Omental fat pad (tissue), 4 donors: ENCODE measurements around the gene RPGRIP1L. TPM values are rescaled to one million over a fixed set of nuclear protein-coding genes. Genes with fewer than 3 reads are reported as not detected.
"Not testable (repeated sequence)": the region's sequence is repeated elsewhere in the genome, so short reads cannot be mapped to it uniquely, and the experiment has no call there.

Source experiments
- ATAC-seq: fragments of 150-250 bp; one replicate; pipeline ENCODE4 v1.9.1; 2016; ENCODE audit warnings: mild to moderate bottlenecking, moderate library complexity; ENCODE audit not compliant: low FRiP score
- DNase-seq: peaks from one replicate; pipeline ENCODE4 v3.0.0-alpha.2; 2019; ENCODE audit warnings: low spot score
- total RNA-seq, 4 donors: library from RNA; depleted of rRNA; stranded (reverse); fragments of >200 nt; gene quantifications; one replicate each; pipeline ENCODE4 v1.1.0, GENCODE V29; 2016
- TF ChIP-seq, protein P1 (sequence below), 3 donors: fragments of 450-650 bp; IDR thresholded peaks; one replicate each; pipeline ENCODE4 v1.5.1; 2016 to 2017; ENCODE audit warnings: antibody characterized with exemption in 3 of 3, mild to moderate bottlenecking in 3 of 3, moderate library complexity in 2 of 3

RPGRIP1L gene
- total RNA-seq, 4 donors from 2014 or later = 3.2 to 5.0 (median 4.1) TPM

DNA sequence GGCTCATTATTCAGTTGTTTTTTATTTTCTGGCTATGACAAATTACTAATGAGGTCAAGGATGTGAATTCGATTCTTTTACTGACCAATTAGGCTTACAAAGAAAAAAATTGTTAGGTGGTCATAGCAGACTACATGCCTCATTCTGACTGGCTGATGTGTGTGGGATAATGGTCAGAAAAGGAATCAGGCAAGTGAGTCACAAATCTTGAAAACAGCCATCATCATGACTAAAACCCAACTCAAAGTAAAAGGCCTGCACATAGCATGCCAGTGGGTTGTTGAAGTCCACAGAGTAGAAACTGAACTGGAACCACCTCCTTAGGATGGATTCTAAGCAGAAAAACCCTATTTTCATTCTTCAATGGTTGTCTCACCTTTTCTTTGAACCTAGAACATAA lies 8.6 kb downstream of the RPGRIP1L start:
- no peak for ATAC-seq
- DNase-seq = no peak

DNA sequence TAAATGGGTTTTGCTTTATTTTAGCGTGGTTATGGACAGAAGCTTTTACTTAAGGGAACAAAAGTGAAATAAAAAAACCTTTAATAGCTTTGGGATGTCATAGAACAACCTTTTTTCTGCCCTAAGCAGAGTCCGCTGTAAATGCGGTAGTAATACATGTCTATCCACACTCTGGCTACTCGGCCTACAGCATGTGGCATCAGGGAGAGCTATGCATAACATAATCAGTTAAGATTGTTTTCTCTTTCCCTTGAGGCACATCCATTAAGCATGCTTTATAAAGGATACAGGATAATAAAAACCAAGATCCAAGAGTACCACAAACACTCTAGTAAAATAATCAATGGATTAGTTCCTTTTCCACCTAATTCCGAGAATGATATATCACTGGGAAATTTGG lies 10.3 kb downstream of the RPGRIP1L start:
- TF ChIP-seq, protein P1, sequence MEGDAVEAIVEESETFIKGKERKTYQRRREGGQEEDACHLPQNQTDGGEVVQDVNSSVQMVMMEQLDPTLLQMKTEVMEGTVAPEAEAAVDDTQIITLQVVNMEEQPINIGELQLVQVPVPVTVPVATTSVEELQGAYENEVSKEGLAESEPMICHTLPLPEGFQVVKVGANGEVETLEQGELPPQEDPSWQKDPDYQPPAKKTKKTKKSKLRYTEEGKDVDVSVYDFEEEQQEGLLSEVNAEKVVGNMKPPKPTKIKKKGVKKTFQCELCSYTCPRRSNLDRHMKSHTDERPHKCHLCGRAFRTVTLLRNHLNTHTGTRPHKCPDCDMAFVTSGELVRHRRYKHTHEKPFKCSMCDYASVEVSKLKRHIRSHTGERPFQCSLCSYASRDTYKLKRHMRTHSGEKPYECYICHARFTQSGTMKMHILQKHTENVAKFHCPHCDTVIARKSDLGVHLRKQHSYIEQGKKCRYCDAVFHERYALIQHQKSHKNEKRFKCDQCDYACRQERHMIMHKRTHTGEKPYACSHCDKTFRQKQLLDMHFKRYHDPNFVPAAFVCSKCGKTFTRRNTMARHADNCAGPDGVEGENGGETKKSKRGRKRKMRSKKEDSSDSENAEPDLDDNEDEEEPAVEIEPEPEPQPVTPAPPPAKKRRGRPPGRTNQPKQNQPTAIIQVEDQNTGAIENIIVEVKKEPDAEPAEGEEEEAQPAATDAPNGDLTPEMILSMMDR (IDR thresholded peaks at IDR 0.05) = no peak
- DNase-seq = no peak
- no peak for ATAC-seq

More for the DNA sequence above, 8.6 kb downstream of the RPGRIP1L start:
- TF ChIP-seq, protein P1 (IDR thresholded peaks at IDR 0.05) = no peak

DNA sequence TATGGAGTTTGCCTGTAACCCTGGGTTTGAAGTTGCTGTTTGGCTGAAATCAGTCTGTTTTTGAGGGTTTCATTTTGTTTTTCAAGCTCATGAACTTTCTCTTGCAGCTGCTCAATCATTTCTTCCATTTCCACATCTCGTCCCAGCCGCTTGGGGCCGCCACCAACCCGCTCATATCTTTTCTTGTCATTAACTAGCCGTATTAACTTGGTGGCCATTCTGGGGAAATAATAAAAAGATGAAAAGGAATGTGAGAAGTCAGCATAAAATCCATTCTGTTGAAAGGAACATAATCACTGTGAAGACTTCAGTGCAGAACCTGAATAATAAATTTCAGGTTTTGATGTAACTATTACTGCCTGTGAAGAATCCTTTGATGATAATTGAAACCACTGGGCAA lies 11.5 kb downstream of the RPGRIP1L start:
- DNase-seq (no peak), ATAC-seq (no peak)
- TF ChIP-seq, protein P1 (IDR thresholded peaks at IDR 0.05) = no peak

DNA sequence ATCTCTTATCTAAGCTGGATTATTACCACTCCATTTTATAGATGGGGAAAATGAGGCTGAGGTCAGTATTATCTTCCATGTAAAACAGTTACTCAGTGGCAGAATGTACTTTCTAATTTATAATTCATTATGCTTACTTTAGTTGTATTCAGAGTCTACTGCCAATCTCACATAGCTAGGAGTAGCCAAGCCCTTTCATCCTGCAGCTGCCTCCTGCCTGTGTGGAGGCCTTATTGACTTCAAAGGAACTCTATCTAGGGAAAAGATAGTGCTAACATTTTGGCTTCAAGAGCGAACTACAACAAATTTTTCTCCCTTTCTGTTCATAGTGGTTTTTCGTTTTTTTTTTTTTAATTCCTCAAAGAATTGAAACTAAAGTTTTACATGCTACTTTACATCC lies 12.9 kb downstream of the RPGRIP1L start:
- ATAC-seq (no peak), DNase-seq (no peak)
- TF ChIP-seq, protein P1 (IDR thresholded peaks at IDR 0.05) = no peak

DNA sequence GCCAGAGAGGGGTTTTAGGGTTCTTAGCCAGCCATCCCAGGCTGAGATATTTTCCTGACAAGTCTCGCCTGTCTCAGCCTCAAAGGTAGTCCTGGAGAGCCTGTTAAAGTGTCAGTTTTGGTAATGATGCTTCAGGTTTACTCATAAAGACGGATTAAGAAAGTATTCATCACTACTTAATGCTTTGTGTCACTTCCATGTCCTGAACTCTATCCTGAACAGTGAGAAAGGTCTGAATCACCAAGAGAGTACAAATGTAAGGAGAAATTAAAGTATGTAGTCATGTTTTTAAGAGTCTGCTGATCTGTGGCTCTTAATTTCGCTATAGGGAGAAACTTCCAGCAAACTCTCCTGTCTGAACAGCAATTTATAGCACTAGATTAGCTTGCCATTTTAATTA lies 14.0 kb downstream of the RPGRIP1L start:
- TF ChIP-seq, protein P1 (IDR thresholded peaks at IDR 0.05) = no peak
- DNase-seq (no peak), ATAC-seq (no peak)

DNA sequence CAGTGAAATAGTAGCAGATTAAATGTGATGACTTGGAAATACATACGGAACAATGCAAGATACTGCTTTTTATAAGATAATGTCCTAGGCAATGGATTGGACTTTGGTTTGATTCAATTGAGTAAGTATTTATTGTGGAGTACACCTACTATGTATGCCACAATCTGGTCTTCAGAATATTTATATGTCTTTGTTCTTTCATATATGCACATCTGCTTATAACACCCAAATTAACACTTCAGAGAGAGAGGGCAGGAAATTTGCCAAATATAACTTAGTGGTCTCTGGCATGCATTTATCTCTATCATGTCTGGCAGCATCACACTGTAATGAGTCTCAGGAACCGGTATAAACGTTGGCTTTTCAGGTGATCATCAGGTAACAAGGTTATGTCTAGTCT lies 16.9 kb downstream of the RPGRIP1L start:
- ATAC-seq (no peak), DNase-seq (no peak)
- TF ChIP-seq, protein P1 (IDR thresholded peaks at IDR 0.05) = no peak

DNA sequence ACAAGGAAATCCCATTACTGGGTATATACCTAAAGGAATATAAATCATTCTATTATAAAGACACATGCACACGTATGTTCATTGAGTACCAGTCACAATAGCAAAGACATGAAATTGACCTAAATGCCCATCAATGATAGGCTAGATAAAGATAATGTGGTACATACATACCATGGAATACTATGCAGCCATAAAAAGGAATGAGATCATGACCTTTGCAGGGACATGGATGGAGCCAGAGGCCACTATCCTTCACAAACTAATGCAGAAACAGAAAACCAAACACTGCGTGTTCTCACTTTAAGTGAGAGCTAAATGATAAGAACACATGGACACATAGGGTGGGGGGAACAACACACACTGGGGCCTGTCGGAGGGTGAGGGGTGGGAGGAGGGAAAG lies 18.3 kb downstream of the RPGRIP1L start:
- not testable (repeated sequence) for DNase-seq, ATAC-seq

DNA sequence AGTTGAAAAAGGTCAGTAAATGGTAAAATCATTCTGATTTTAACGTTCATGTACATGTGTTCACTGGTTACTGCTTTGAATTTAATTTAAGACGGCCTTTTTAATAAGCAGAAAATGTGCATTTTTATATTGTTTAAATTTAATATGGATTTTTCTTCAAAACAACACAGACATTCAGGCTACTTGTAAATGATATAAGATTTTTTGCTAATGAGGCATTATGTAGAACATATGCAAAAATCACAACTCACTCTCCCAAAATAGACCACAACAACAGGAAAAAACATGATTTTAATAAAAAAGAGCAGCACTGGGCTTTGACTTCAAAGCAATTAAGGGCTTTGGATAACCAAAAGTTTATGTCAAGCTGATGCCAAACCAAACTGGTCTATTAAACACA lies 22.3 kb downstream of the RPGRIP1L start:
- ATAC-seq = no peak
- DNase-seq = no peak
- TF ChIP-seq, protein P1 (IDR thresholded peaks at IDR 0.05) = no peak
